Activated CD4-positive, alpha-beta T cell treated with anti-CD3 and anti-CD28 coated beads for 48 hours (primary cell): ENCODE data around the gene AMFR.

Experiments used
- DNase-seq: peaks from one replicate; pipeline ENCODE4 v3.0.0-alpha.2; 2020

Gene AMFR

GRCh38 chr16:56345406-56346050 lies 79.8 kb downstream of the AMFR start:
- DNase-seq, result no peak

- DNase-seq, result no peak
Observed at GRCh38 chr16:56344518-56345405, 80.6 kb downstream of the AMFR start.

GRCh38 chr16:56343661-56344517 lies 81.5 kb downstream of the AMFR start:
- no peak for DNase-seq

- DNase-seq, result no peak
Observed at GRCh38 chr16:56341656-56342399, 83.5 kb downstream of the AMFR start.

DNA sequence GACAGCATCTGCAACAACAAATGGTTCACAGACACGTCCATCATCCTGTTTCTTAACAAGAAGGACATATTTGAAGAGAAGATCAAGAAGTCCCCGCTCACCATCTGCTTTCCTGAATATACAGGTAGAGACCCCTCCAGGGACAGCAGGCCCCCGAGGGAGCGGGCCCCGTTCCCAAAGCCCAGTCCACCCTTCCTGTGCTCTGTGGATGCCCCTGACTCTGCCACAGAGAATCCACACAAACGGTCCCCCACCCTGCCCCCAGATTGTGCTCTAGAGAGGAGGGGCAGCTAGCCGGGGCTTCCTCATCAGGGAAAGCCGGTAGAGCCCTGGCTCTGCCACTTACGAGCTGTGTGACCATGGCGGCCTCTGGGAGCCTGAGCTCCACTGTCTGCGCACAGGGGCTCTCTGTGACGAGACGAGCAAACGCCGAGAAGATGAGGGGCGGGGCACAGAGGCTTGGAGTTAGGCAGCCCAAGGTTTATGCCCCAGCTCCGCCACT lies 84.4 kb downstream of the AMFR start:
- no peak for DNase-seq

DNA sequence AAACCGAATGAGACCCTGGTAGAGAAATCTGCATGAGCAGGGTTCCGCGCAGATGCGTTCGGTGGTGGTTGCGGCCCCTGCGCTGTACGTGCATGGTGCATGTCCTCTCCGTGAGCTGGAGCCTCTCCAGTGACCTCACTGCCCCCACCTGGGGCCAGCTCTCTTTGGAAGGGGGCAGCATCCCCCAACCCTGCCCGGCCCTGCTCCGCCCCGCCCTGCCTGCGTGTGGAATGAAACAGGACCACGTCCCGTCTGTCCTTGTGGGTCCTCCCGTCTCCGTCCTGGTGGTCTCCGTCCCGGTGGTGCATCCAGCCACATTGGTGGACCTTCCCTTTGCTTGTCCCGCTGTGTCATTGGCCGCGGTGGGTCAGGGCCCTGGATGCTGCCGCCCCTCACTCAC lies 84.9 kb downstream of the AMFR start:
- no peak for DNase-seq

DNA sequence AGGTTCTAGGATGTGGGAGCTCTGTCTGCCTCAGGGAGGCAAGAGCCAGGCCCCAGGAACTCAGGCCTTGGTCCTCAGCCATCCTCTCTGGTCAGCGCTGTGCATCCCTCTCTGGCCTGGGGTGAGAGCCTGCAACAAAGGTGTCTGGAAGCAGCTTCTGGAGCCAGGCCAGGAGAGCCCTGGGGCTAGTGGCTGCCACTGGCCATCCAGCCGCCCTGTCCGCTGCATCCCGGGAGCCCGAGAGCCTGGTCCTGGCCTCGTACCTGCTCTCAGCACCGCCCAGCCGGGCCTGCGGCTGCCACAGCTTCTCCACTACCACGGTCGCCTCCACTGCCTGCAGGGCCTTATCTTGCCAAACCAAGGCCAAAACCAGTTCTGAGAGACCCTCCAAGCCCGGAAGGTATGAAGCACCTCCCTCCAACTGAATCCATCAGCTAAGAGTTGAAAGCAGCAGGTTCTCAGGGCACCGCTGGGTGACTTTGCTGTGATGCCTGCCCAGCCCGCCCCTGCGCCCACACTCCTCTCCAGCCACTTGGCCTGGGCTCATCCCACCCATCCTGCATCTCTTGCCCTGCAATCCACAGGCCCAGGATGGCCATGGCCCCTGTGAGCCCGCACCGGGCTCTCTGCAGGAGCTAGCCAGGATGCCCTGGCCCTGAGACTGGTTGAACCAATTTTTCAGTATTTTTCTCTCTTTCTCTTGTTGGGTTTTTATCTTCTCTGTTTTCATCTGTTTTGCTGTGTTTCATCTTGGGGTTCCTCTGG lies 85.7 kb downstream of the AMFR start:
- no peak for DNase-seq

GRCh38 chr16:56338566-56339318 lies 86.6 kb downstream of the AMFR start:
- DNase-seq, result no peak

- DNase-seq, result no peak
Observed at GRCh38 chr16:56337858-56338325, 87.5 kb downstream of the AMFR start.

DNA sequence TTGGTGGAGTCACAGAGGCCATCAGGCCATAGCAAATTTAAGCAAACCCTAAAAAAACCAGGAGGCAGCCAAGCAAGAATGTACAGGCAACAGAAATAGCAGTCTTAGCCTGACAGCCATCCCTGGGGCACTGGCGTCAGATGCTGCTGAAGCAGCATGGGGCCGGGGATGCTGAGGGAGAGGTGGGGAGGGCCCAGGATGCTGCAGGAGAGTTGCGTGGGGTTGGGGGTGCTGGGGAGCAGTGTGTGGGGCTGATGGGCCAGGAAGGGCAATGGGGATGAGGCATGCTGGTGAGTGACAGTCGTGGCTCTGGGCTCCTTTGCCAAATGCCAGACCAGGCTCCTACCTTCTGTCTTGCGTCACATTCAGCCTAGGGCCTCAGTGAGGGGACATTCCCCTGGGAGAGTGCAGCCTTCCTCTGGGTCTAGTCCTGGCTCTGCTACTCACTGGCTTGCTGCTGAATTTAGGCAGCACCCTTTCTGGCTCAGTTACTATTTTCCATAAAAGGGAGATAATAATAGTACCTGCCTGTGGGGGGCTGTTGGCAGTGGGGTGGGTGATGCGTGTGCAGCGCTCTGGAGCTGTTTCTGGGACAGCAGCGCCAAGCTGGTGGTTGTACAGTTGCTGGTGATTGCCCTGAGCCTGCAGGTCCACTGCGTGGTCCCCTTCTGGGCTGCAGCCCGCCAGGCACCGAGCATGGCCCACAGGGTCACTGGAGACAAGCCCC lies 88.1 kb downstream of the AMFR start:
- no peak for DNase-seq

DNA sequence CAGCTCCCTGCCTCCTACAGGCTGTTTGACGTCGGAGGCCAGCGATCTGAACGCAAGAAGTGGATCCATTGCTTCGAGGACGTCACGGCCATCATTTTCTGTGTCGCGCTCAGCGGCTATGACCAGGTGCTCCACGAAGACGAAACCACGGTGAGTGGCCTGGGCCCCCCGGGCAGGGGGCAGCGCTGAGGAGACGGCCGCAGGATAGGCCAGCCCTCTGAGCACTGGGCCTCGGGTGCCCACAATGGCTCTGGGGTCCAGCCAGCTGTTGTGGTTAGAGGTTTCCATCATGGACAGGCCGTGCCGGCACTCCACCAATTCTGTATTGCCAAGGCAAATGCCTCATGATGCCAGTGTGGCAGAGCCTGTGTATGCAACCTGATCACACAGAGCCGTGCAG lies 88.6 kb downstream of the AMFR start:
- DNase-seq, result no peak

- DNase-seq, result no peak
Observed at GRCh38 chr16:56336071-56336688, 89.2 kb downstream of the AMFR start.

DNA sequence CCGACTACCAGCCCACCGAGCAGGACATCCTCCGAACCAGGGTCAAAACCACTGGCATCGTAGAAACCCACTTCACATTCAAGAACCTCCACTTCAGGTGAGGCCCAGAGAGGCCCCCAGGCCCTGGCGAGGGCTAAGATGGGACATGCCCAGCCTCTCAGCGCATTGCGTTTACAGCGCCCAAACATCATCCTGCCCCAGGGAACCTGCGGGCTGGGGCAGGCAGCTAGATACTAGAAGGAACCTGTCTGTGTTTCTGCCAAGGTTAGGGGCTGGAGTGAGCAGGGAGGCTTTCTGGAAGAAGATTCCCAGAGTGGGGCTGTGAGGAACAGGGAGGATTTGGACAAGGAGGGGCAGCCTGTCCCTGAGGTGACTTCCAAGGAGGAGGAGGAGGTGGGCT lies 90.6 kb downstream of the AMFR start:
- DNase-seq, result no peak

DNA sequence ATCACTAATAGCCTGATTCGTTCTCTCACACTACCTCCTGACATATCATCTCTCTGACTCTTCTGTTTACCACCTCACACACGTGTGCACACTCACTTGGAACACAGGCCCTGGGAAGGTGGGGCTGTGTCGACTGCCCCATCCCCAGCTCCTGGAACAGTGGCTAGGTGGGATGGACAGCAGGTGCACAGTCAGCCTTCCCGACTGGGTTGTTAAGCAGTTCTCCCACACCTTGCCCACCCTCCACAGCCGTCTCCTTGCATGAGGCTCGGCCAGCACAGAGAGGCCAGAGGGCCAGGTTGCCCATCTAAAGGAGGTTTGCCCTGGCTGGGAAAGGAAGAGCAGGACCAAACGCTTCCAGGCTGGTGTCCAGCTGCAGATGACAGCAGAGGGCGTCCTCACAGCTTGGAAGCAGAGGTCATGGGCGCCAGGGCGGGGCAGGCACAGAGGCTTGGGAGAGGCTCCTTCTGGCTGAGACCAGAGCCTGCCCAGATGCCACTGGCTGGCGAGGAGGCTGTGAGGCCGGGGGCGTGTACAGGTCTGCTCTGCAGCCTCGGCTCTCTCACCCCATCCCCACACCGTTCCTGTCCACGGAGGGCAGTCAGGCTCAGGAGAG lies 92.8 kb downstream of the AMFR start:
- DNase-seq, result no peak

GRCh38 chr16:56331915-56332314 lies 93.4 kb downstream of the AMFR start:
- no peak for DNase-seq

DNA sequence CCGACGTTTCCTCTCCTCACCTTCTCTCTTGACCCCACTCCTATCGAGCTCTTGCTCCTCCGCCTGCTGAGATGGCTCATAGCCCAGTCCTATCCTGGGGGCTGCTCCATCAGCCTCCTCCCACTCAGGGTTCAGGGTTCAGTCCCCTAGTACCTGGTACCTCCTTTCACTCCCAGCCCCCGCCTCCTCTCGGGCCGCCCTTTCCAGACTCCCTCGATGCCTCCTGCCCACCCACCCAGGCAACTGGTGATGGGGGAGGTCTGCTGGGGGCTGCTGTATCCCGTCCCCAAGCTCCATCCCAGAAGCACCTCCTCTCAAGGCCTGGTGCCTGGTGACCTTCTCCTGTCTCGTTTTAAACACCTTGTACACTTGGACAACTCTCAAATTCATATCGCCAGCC lies 93.9 kb downstream of the AMFR start:
- DNase-seq, result no peak

DNA sequence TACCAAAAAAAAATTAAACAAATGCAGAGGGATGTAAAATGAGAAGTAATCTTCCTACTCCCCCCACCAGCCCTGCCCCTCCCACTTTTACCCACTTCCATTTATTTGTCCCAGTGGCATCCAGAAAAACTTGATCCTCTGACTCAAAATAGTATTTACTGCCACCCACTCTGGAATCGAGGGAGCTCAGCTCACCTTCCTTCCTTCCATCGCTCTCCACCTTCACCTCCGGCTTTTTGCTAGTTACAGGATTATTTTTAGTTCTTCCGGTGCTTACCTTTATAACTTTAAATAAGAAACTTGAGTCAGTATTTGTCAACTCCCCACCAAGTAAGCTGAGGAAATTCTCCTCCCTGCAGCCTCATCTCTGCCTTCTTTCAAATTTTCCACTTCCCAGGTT lies 94.9 kb downstream of the AMFR start:
- DNase-seq, result no peak

- DNase-seq, result no peak
Observed at GRCh38 chr16:56329887-56330286, 95.5 kb downstream of the AMFR start.
